Muscle layer of duodenum (tissue), 2 donors: ENCODE data around the gene MRPL49.
A peak's percentile ranks its signal among the peaks of the same experiment; 100 is the strongest.
"Not testable (repeated sequence)": the region's sequence is repeated elsewhere in the genome, so short reads cannot be mapped to it uniquely, and the experiment has no call there.

Source experiments
- H3K27ac ChIP-seq: one replicate; pipeline ENCODE4 v1.7.0; 2013; ENCODE audit warnings: mild to moderate bottlenecking, low read length
- H3K27me3 ChIP-seq: one replicate; pipeline ENCODE4 v1.7.0; 2013; ENCODE audit warnings: low read depth, mild to moderate bottlenecking, control low read depth, low read length
- H3K36me3 ChIP-seq, 2 donors: one replicate each; pipeline ENCODE4 v1.7.0; 2013; ENCODE audit warnings: low read length in 2 of 2, control low read depth in 1 of 2, mild to moderate bottlenecking in 1 of 2; ENCODE audit not compliant: insufficient read depth in 2 of 2, control insufficient read depth in 1 of 2
- H3K4me1 ChIP-seq, 2 donors: one replicate each; pipeline ENCODE4 v1.7.0; 2013; ENCODE audit warnings: low read length in 2 of 2, mild to moderate bottlenecking in 2 of 2, control low read depth in 1 of 2, moderate library complexity in 1 of 2; ENCODE audit not compliant: insufficient read depth in 2 of 2, control insufficient read depth in 1 of 2
- H3K4me3 ChIP-seq, 2 donors: one replicate each; pipeline ENCODE4 v1.7.0; 2013; ENCODE audit warnings: low read length in 2 of 2, low read depth in 1 of 2, mild to moderate bottlenecking in 1 of 2
- H3K9me3 ChIP-seq, 2 donors: one replicate each; pipeline ENCODE4 v1.7.0; 2013; ENCODE audit warnings: low read length in 2 of 2, control low read depth in 1 of 2, mild to moderate bottlenecking in 1 of 2; ENCODE audit not compliant: control insufficient read depth in 1 of 2
- donor health status: healthy.

MRPL49 gene

DNA sequence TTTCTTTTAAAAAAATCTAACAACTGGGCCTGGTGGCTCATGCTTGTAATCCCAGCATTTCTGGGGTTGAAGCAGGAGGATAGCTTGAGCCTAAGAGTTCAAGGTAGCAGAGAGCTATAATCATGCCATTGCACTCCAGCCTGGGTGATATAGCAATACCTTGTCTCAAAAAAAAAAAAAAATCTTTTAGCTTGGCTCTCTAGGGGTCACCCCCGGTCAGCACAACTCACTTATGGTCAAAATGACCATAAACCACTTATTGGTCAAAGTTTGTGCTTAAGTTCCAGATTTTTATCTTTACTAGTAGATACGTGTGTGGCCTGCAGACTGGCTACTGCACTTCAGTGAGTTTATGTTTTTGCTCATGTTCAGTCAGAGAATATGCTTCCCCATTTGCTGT is 41.6 kb downstream of the MRPL49 start:
- no peaks in the 10 kb centered on the region for H3K27me3 ChIP-seq
- H3K4me3 ChIP-seq: no peak overlapping the region
- H3K9me3 ChIP-seq: no peaks in the 10 kb centered on the region
- H3K36me3 ChIP-seq: no peaks in the 10 kb centered on the region
- no peak overlapping the region for H3K27ac ChIP-seq
- H3K4me1 ChIP-seq: no peaks in the 10 kb centered on the region

DNA sequence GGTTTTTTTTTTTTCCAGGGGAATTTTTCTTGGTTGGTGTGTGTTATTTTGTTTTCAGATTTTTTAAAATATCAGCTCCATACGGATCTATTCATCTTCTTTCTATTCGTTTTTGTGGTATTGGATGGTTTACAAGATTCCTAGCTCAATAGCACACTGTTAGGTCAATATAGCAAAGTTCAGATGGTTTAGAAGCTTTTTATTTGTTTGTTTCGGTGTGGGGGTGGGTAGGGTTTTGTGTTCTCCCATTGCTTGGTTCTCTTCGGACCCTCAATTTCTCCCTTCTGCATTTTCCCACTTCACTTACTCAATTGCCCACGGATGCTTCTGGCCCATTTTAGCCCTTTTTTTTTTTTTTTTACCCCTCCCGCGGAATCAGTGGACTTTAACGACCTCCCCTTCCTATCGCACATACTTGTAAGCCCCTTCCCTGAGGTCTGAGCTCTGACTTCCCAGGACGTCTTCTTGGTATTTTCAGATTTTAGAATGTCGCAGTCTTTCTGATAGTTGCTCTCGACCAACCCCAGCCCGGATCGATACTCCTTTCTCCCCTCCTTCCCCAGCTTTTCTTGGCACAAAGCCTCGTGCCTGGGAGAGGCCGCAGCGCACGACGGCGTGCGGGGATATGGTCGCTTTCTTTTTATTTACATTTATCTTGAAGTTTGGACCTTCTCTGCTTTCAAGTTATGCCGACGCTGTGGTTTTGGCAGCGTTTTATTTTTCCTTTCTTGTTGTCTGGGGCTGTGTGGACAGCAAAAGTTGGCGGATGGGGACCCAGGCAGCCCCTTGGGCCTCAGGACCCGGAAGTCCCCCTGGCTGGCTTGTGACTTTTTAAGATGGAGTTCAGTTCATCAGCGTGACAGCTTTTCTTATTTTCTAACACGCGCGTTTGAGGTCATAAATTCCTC is 43.5 kb downstream of the MRPL49 start:
- no peaks in the 10 kb centered on the region for H3K36me3 ChIP-seq
- H3K4me1 ChIP-seq: no peaks in the 10 kb centered on the region
- no peaks in the 10 kb centered on the region for H3K27me3 ChIP-seq
- H3K9me3 ChIP-seq: no peaks in the 10 kb centered on the region
- peak overlapping the region; percentile 58 for H3K27ac ChIP-seq
- H3K4me3 ChIP-seq: peak overlapping the region; percentile 16 to 59

GRCh38 chr11:65166893-65167292 is 44.8 kb downstream of the MRPL49 start:
- Histone ChIP-seq H3K9me3 (no peaks in the 10 kb centered on the region), H3K4me3 (no peak overlapping the region), H3K36me3 (no peaks in the 10 kb centered on the region), H3K27me3 (no peaks in the 10 kb centered on the region), H3K27ac (no peak overlapping the region), H3K4me1 (no peaks in the 10 kb centered on the region)

DNA sequence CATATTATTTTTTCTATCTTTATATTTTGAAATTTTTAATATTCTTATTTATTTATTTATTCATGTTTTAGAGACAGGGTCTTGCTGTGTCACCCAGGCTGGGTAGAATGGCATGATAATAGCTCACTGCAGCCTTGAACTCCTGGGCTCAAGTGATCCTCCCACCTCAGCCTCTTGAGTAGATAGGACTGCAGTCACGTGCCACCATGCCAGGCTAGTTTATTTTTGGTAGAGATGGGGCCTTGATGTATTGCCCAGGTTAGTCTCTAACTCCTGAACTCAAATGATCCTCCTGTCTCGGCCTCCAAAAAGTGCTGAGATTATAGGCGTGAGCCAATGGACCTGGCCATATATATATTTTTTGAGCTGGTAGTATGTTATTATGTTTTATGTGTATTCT is 45.5 kb downstream of the MRPL49 start:
- no peak overlapping the region for H3K4me3 ChIP-seq
- H3K36me3 ChIP-seq: no peaks in the 10 kb centered on the region
- H3K9me3 ChIP-seq: no peaks in the 10 kb centered on the region
- no peaks in the 10 kb centered on the region for H3K27me3 ChIP-seq
- H3K27ac ChIP-seq: no peak overlapping the region
- H3K4me1 ChIP-seq: no peaks in the 10 kb centered on the region

GRCh38 chr11:65169164-65169641 is 47.1 kb downstream of the MRPL49 start:
- no peaks in the 10 kb centered on the region for H3K4me1 ChIP-seq
- no peak overlapping the region for H3K27ac ChIP-seq
- no peaks in the 10 kb centered on the region for H3K9me3 ChIP-seq
- H3K27me3 ChIP-seq: no peaks in the 10 kb centered on the region
- H3K36me3 ChIP-seq: no peaks in the 10 kb centered on the region
- no peak overlapping the region for H3K4me3 ChIP-seq

- no peaks in the 10 kb centered on the region for H3K9me3 ChIP-seq
- no peaks in the 10 kb centered on the region for H3K27me3 ChIP-seq
- H3K4me3 ChIP-seq: no peak within 1 kb of the TSS
- H3K4me1 ChIP-seq: no peaks in the 10 kb centered on the region
- H3K36me3 ChIP-seq: peaks cover 0 to 2% of the 10 kb centered on the region in 2 donors
- no peak within 1 kb of the TSS for H3K27ac ChIP-seq
Observed at GRCh38 chr11:65170058-65170534, 48.0 kb downstream of the MRPL49 start, which contains the start of gene SPDYC. TSS of gene SPDYC (plus strand) at chr11:65170233. CDS start at chr11:65171358, 1,125 bp downstream.

- no peaks in the 10 kb centered on the region for H3K27me3 ChIP-seq
- no peaks in the 10 kb centered on the region for H3K4me1 ChIP-seq
- peaks cover 0 to 4% of the 10 kb centered on the region in 2 donors for H3K36me3 ChIP-seq
- no peak overlapping the region for H3K27ac ChIP-seq
- no peak overlapping the region for H3K4me3 ChIP-seq
- no peaks in the 10 kb centered on the region for H3K9me3 ChIP-seq
Observed at GRCh38 chr11:65172600-65172999, 50.5 kb downstream of the MRPL49 start.

- not testable (repeated sequence) for H3K4me3 ChIP-seq, H3K27ac ChIP-seq, H3K36me3 ChIP-seq, H3K4me1 ChIP-seq, H3K9me3 ChIP-seq, H3K27me3 ChIP-seq
Observed at GRCh38 chr11:65174571-65175010, 52.5 kb downstream of the MRPL49 start.
